K562 (cell line): ENCODE results near the gene PTHLH. TPM values are rescaled to one million over a fixed set of nuclear protein-coding genes. Genes with fewer than 3 reads are reported as not detected.
A peak's percentile ranks its signal among the peaks of the same experiment; 100 is the strongest.

Experiments used
- ATF3 ChIP-seq, 2 experiments: fragments of 450-650 bp in 1 of 2; sonication (generic) in 1 of 2; formaldehyde crosslinking in 1 of 2; IDR thresholded peaks in 1 of 2; conservative IDR thresholded peaks in 1 of 2; 2 replicates each; pipeline versions ENCODE4 v1.6.1 to v1.8.1; 2016 to 2023; ENCODE audit warnings: mild to moderate bottlenecking in 2 of 2, moderate library complexity in 2 of 2, inconsistent platforms in 1 of 2, missing genetic modification reagents in 1 of 2
- ESRRA ChIP-seq: fragments of 450-650 bp; IDR thresholded peaks from 2 replicates; pipeline ENCODE4 v1.6.1; 2014; ENCODE audit warnings: low read depth, mild to moderate bottlenecking, moderate library complexity, borderline replicate concordance
- NR2C1 ChIP-seq, 2 experiments: fragments of 450-650 bp; IDR thresholded peaks; 2 replicates each; pipeline ENCODE4 v1.6.1; 2017; ENCODE audit warnings: mild to moderate bottlenecking in 2 of 2, antibody characterized with exemption in 1 of 2, inconsistent platforms in 1 of 2, missing compliant biosample characterization in 1 of 2, missing genetic modification characterization in 1 of 2
- NR2C2 ChIP-seq, 2 experiments: fragments of 200-800 bp in 1 of 2; sonication (Bioruptor generic) in 1 of 2; sonication (generic) in 1 of 2; formaldehyde crosslinking in 1 of 2; IDR thresholded peaks; 2 replicates each; pipeline versions ENCODE4 v1.6.1 to v1.8.0; 2016 to 2022; ENCODE audit warnings: mild to moderate bottlenecking in 1 of 2, missing compliant biosample characterization in 1 of 2, missing genetic modification characterization in 1 of 2, missing genetic modification reagents in 1 of 2
- REST ChIP-seq, 2 experiments: fragments of 450-650 bp; formaldehyde crosslinking in 1 of 2; IDR thresholded peaks; 2 replicates each; pipeline versions ENCODE4 v1.4.0 to v1.6.1; 2014 to 2020; ENCODE audit warnings: mild to moderate bottlenecking in 2 of 2, borderline replicate concordance in 1 of 2, low read depth in 1 of 2
- SMARCA5 ChIP-seq: fragments of 450-650 bp; IDR thresholded peaks from 2 replicates; pipeline ENCODE4 v1.6.1; 2016
- TEAD1 ChIP-seq, 2 experiments: fragments of 450-650 bp in 1 of 2; sonication (generic) in 1 of 2; formaldehyde crosslinking; IDR thresholded peaks; 2 replicates each; pipeline versions ENCODE4 v1.4.0 to v1.8.0; 2020 to 2022; ENCODE audit warnings: mild to moderate bottlenecking in 2 of 2, missing genetic modification reagents in 1 of 2
- polyA plus RNA-seq, 8 experiments: library from polyadenylated mRNA; depleted of rRNA in 4 of 8; stranded (reverse) in 5 of 8; unstranded in 3 of 8; fragments of >200 nt; fragmentation: Nextera tagmentation in 2 of 8; fragmentation: Illumina TruSeq in 1 of 8; extraction: Ambion mirVana in 2 of 8; extraction: Trizol in 1 of 8; gene quantifications; 2 replicates each; pipeline versions ENCODE4 v1.2.1 to v1.2.3, GENCODE V29; 2011 to 2014; ENCODE audit warnings: inconsistent platforms in 1 of 8, missing spikeins in 1 of 8
- total RNA-seq, 7 experiments: library from RNA; depleted of rRNA in 6 of 7; stranded (reverse); fragments of >200 nt in 6 of 7; fragmentation: Illumina TruSeq in 2 of 7; extraction: Trizol in 2 of 7; gene quantifications; 2 replicates each; pipeline versions ENCODE4 v1.2.1 to v1.2.3, GENCODE V29; 2011 to 2021; ENCODE audit warnings: low replicate concordance in 1 of 7

The PTHLH gene
- total and polyA plus RNA-seq, 9 of the 15 experiments (the other 6 are each of a cell fraction or from before 2014, with no cell fraction given) = 0.14 to 2.5 (median 0.74) TPM

GRCh38 chr12:27984275-27984674 lies 11.7 kb upstream of the PTHLH start (continued):
- no peak for TF ChIP-seq NR2C2 (CRISPR knock-in tag; IDR thresholded peaks at IDR 0.05)
- peak; percentile 85 for TF ChIP-seq NR2C2 (tag; IDR thresholded peaks at IDR 0.05)
- TF ChIP-seq TEAD1 (CRISPR knock-in tag; IDR thresholded peaks at IDR 0.05) = peak in 1 of 2 experiments; percentile 73; a peak in 2 of 4 replicates
- TF ChIP-seq SMARCA5 = no peak
- peak; percentile 32; the same call in 1 of the 2 replicates for TF ChIP-seq ESRRA
- TF ChIP-seq REST (IDR thresholded peaks at IDR 0.05; ENCODE audit: borderline replicate concordance) = peak; percentile 28; the same call in 1 of the 2 replicates
- no peak for TF ChIP-seq REST (CRISPR knock-in tag; IDR thresholded peaks at IDR 0.05; ENCODE audit: low read depth)
- peak; percentile 66 for TF ChIP-seq ATF3 (IDR thresholded peaks at IDR 0.05)
- no peak for TF ChIP-seq ATF3 (CRISPR knock-in tag; conservative IDR thresholded peaks at IDR 0.05)
- TF ChIP-seq NR2C1 (IDR thresholded peaks at IDR 0.05) = peak; percentile 64
- peak; percentile 83 for TF ChIP-seq NR2C1 (tag; IDR thresholded peaks at IDR 0.05)
